ENCODE data around the gene SEMA5B.

The SEMA5B gene

DNA sequence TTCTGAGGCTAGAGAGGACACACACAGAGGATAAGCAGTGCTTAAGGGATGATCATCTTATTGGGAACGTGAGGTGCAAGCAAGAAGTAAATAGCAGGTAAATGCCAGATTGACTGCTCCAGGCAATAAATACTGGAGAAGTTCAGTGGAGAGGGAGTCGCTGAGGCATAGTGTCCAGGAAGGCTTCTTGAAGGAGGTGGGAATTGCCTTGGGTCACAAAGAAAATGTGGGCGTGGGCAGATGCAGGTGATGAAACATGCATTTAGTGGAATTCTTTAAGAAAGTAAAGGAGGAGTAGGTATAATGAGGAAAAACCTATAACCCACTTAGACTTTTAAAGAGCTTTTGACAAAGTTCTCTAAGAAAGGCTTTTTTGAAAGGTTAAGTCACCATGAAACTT, 7.4 kb upstream of the SEMA5B start:
- no peak for DNase-seq (ENCODE audit: low spot score)
- TF ChIP-seq, protein P1, sequence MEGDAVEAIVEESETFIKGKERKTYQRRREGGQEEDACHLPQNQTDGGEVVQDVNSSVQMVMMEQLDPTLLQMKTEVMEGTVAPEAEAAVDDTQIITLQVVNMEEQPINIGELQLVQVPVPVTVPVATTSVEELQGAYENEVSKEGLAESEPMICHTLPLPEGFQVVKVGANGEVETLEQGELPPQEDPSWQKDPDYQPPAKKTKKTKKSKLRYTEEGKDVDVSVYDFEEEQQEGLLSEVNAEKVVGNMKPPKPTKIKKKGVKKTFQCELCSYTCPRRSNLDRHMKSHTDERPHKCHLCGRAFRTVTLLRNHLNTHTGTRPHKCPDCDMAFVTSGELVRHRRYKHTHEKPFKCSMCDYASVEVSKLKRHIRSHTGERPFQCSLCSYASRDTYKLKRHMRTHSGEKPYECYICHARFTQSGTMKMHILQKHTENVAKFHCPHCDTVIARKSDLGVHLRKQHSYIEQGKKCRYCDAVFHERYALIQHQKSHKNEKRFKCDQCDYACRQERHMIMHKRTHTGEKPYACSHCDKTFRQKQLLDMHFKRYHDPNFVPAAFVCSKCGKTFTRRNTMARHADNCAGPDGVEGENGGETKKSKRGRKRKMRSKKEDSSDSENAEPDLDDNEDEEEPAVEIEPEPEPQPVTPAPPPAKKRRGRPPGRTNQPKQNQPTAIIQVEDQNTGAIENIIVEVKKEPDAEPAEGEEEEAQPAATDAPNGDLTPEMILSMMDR (IDR thresholded peaks at IDR 0.05; ENCODE audit: extremely low read depth, missing control alignments) = no peak

DNA sequence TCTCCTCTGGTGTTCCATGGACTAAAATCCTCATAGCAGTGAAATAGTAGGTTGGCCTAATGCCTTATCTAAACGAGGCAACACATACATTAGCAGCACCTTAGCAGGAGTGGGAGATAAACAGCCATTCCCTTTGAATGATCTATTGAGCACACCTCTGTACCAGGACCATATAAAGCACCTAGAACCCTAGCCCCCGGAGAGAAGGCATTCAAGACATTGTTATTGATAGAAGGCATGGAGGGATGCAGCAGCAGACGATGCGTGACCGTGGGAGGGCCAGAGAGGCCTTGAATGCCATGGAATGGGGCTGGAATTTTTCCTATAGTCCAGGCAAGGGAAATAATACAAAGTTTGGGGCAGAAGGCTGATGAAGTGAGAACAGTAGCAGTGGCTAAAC, 6.6 kb upstream of the SEMA5B start:
- TF ChIP-seq, protein P1 (IDR thresholded peaks at IDR 0.05; ENCODE audit: extremely low read depth, missing control alignments) = no peak
- no peak for DNase-seq (ENCODE audit: low spot score)

GRCh38 chr3:123032057-123032456, 4.5 kb upstream of the SEMA5B start:
- TF ChIP-seq, protein P1 (IDR thresholded peaks at IDR 0.05; ENCODE audit: extremely low read depth, missing control alignments) = no peak

GRCh38 chr3:123031051-123031450, 3.5 kb upstream of the SEMA5B start:
- TF ChIP-seq, protein P1 (IDR thresholded peaks at IDR 0.05; ENCODE audit: extremely low read depth, missing control alignments) = no peak
- no peak for DNase-seq (ENCODE audit: low spot score)

More at GRCh38 chr3:123032057-123032456, 4.5 kb upstream of the SEMA5B start:
- no peak for DNase-seq (ENCODE audit: low spot score)

- TF ChIP-seq, protein P1 (IDR thresholded peaks at IDR 0.05; ENCODE audit: extremely low read depth, missing control alignments) = no peak
- peak; percentile 80 for DNase-seq (ENCODE audit: low spot score)
Observed at GRCh38 chr3:123028233-123028828, 768 bp upstream of the SEMA5B start.

GRCh38 chr3:123026565-123027291, 835 bp downstream of the SEMA5B start:
- TF ChIP-seq, protein P1 (IDR thresholded peaks at IDR 0.05; ENCODE audit: extremely low read depth, missing control alignments) = no peak
- DNase-seq (ENCODE audit: low spot score) = peak; percentile 30

Data from GM20000 (cell line).